ENCODE results near the gene PSME3. TPM values are rescaled to one million over a fixed set of nuclear protein-coding genes. Genes with fewer than 3 reads are reported as not detected.
"Not testable (repeated sequence)": the region's sequence is repeated elsewhere in the genome, so short reads cannot be mapped to it uniquely, and the experiment has no call there.

Gene PSME3
- total RNA-seq, 1 donor from 2014 or later = 92.0 TPM

DNA sequence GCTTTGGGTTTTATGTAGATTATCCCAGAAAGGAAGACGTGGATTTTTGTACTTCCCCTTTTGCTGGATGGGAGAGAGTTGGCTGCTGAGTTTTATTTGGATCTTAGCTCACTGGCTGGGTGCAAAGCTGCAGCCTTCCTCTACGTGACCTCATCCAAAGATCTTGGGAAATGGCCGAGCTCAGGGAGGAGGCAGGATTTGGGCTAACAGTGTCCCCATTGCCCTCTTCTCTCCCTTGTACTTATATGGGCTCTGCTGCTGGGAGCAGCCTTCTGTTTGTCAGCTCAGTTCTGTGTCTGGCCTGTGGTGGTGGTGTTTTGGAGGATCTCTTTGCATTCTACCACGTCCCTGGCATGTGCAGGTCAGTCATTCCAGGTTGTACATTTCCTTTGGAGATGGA lies 19.8 kb downstream of the PSME3 start:
- Mint-ChIP-seq H3K4me3 (no peak overlapping the region), H3K27me3 (ENCODE audit: low read depth) (peaks cover 5% of the 10 kb centered on the region), H3K4me1 (no peaks in the 10 kb centered on the region), H3K36me3 (no peaks in the 10 kb centered on the region), H3K9me3 (no peaks in the 10 kb centered on the region), H3K27ac (no peak overlapping the region)
- TF ChIP-seq, protein P1, sequence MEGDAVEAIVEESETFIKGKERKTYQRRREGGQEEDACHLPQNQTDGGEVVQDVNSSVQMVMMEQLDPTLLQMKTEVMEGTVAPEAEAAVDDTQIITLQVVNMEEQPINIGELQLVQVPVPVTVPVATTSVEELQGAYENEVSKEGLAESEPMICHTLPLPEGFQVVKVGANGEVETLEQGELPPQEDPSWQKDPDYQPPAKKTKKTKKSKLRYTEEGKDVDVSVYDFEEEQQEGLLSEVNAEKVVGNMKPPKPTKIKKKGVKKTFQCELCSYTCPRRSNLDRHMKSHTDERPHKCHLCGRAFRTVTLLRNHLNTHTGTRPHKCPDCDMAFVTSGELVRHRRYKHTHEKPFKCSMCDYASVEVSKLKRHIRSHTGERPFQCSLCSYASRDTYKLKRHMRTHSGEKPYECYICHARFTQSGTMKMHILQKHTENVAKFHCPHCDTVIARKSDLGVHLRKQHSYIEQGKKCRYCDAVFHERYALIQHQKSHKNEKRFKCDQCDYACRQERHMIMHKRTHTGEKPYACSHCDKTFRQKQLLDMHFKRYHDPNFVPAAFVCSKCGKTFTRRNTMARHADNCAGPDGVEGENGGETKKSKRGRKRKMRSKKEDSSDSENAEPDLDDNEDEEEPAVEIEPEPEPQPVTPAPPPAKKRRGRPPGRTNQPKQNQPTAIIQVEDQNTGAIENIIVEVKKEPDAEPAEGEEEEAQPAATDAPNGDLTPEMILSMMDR (IDR thresholded peaks at IDR 0.05; ENCODE audit: unreplicated experiment) = no peak
- no peak for DNase-seq (ENCODE audit: low spot score in 2 of 2, unreplicated experiment in 2 of 2)

DNA sequence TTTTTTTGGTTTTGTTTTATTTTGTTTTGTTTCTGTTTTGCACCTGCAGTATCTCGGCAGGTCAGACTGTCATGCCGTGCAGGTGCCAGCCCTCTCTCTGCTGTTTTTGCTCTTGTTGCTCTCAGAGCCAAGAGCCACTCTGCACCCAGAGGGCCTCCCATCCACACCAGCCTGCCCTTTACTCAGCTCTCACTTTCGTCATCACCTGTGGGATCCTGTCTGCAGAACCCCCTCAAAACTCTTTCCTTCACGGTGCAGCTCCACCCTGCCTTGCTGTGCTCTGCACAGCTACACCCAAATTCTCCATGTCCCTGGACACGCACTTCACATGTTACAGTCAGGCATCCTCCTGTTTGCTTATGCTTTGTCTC lies 20.4 kb downstream of the PSME3 start:
- TF ChIP-seq, protein P1 (IDR thresholded peaks at IDR 0.05; ENCODE audit: unreplicated experiment) = no peak
- Mint-ChIP-seq H3K4me1 (no peaks in the 10 kb centered on the region), H3K36me3 (no peaks in the 10 kb centered on the region), H3K9me3 (no peaks in the 10 kb centered on the region), H3K27ac (no peak overlapping the region), H3K27me3 (ENCODE audit: low read depth) (peaks cover 5% of the 10 kb centered on the region), H3K4me3 (no peak overlapping the region)
- no peak for DNase-seq (ENCODE audit: low spot score in 2 of 2, unreplicated experiment in 2 of 2)

DNA sequence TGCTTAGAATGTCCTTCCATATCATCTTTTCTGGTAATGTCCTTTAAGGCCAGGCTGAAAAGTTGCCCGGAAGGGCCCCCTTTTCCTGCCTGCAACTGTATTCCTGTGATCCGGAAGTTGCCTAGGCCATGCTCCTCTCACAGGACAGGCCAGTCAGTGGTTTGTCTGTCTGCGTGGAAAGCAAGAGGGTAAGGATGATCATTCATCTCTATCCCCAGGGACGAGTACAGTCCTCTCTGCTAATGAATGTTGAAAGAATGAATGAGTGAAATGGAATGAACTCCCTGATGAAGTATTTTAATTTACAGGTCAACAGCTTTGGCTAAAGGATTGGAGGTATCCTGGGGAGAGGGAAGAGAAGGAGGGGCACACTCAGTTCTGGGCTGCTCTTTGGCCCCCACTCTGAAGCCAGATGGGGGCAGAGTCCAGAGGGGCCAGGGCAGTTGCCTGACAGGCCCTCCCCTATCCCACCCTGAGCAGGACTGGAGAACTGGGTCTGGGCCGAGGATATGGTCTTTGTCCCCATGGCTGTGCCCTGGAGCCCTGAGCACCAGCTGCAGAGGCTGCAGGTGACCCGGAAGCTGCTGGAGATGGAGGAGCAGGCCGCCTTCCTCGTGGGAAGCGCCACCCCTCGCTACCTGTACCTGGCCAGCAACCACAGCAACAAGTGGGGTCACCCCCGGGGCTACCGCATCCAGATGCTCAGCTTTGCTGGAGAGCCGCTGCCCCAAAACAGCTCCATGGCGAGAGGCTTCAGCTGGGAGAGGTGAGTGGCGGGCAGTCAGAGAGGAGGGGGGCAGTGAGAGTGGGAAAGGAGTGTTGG lies 21.0 kb downstream of the PSME3 start:
- TF ChIP-seq, protein P1 (IDR thresholded peaks at IDR 0.05; ENCODE audit: unreplicated experiment) = no peak
- Mint-ChIP-seq H3K9me3 (no peaks in the 10 kb centered on the region), H3K27me3 (ENCODE audit: low read depth) (peaks cover 5% of the 10 kb centered on the region), H3K27ac (no peak overlapping the region), H3K4me1 (no peaks in the 10 kb centered on the region), H3K36me3 (no peaks in the 10 kb centered on the region), H3K4me3 (no peak overlapping the region)
- no peak for DNase-seq (ENCODE audit: low spot score in 2 of 2, unreplicated experiment in 2 of 2)

DNA sequence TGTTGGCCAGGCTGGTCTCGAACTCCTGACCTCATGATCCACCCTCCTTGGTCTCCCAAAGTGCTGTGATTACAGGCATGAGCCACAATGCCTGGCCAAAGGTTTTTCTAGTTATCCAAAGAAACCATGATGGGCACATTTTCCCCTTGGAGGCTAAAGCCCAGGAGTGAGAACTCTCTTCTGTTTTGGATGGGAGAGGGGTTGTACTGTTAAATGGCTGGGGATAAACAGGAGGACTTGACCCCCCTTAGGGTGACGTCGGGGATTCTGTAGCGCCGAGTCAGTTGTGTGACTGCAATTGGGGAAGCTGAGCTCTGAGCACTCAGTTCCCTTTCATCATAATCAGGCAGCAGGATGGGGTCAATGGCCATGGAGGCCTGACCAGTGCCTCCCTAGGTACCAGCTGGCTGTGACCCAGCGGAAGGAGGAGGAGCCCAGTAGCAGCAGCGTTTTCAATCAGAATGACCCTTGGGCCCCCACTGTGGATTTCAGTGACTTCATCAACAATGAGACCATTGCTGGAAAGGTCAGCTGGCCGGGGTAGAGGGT lies 21.9 kb downstream of the PSME3 start:
- TF ChIP-seq, protein P1 (IDR thresholded peaks at IDR 0.05; ENCODE audit: unreplicated experiment) = no peak
- Mint-ChIP-seq H3K4me3 (no peak overlapping the region), H3K27ac (no peak overlapping the region), H3K36me3 (no peaks in the 10 kb centered on the region), H3K9me3 (no peaks in the 10 kb centered on the region), H3K4me1 (no peaks in the 10 kb centered on the region), H3K27me3 (ENCODE audit: low read depth) (peaks cover 3% of the 10 kb centered on the region)
- DNase-seq (ENCODE audit: low spot score in 2 of 2, unreplicated experiment in 2 of 2) = no peak

DNA sequence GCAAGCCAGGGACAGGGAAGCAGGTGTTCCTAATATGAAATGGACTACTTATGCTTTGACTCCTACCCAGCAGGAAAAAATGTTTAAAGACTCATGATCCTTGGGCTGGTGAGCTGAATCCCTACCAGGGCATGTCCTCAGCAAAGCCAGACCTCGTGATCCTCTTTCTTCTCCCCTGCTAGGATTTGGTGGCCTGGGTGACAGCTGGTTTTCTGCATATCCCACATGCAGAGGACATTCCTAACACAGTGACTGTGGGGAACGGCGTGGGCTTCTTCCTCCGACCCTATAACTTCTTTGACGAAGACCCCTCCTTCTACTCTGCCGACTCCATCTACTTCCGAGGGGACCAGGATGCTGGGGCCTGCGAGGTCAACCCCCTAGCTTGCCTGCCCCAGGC lies 22.9 kb downstream of the PSME3 start:
- not testable (repeated sequence) for H3K27me3 Mint-ChIP-seq (ENCODE audit: low read depth); DNase-seq (ENCODE audit: low spot score in 2 of 2, unreplicated experiment in 2 of 2); H3K4me1 Mint-ChIP-seq; H3K4me3 Mint-ChIP-seq; H3K9me3 Mint-ChIP-seq; H3K27ac Mint-ChIP-seq; H3K36me3 Mint-ChIP-seq

DNA sequence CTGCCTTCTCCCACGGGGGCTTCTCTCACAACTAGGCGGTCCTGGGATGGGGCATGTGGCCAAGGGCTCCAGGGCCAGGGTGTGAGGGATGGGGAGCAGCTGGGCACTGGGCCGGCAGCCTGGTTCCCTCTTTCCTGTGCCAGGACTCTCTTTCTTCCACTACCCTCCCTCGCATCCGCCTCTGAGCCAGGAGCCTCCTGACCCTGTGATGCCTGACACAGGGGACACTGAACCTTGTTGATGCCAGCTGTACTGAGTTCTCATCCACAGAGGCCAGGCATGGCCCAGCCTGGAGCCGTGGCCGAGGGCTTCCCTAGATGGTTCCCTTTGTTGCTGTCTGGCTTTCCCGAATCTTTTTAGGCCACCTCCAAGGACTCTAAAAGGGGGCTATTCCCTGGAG lies 23.3 kb downstream of the PSME3 start:
- not testable (repeated sequence) for H3K4me1 Mint-ChIP-seq; H3K4me3 Mint-ChIP-seq; H3K36me3 Mint-ChIP-seq; H3K9me3 Mint-ChIP-seq; H3K27me3 Mint-ChIP-seq (ENCODE audit: low read depth); H3K27ac Mint-ChIP-seq; DNase-seq (ENCODE audit: low spot score in 2 of 2, unreplicated experiment in 2 of 2)

Measured in mesothelial cell of epicardium (in vitro differentiated cells).